Neural crest cell (in vitro differentiated cells): Measurements from ENCODE around the gene GABRB3. TPM values are rescaled to one million over a fixed set of nuclear protein-coding genes. Genes with fewer than 3 reads are reported as not detected.

ENCODE experiments used
- DNase-seq: peaks from one replicate; pipeline ENCODE4 v3.0.0; 2021; ENCODE audit warnings: low read depth, mixed read lengths, low spot score
- H3K27ac Mint-ChIP-seq: one replicate; pipeline ENCODE4 v1.8.0; 2021; ENCODE audit warnings: mild to moderate bottlenecking, mixed read lengths; ENCODE audit not compliant: unreplicated experiment
- H3K27me3 Mint-ChIP-seq: 2 replicates; pipeline ENCODE4 v1.8.0; 2021; ENCODE audit warnings: low read depth, mild to moderate bottlenecking, mixed read lengths
- H3K36me3 Mint-ChIP-seq: 2 replicates; pipeline ENCODE4 v1.8.0; 2021; ENCODE audit warnings: low read depth, mild to moderate bottlenecking, mixed read lengths
- H3K4me1 Mint-ChIP-seq: 2 replicates; pipeline ENCODE4 v1.8.0; 2021; ENCODE audit warnings: mixed read lengths
- H3K4me3 Mint-ChIP-seq: one replicate; pipeline ENCODE4 v1.8.0; 2021; ENCODE audit warnings: mild to moderate bottlenecking, mixed read lengths
- H3K9me3 Mint-ChIP-seq: 2 replicates; pipeline ENCODE4 v1.8.0; 2021; ENCODE audit warnings: mixed read lengths
- total RNA-seq: library from RNA; stranded (reverse); gene quantifications from 2 replicates; pipeline ENCODE4 v1.2.1, GENCODE V29; 2021
- TF ChIP-seq, protein P1 (sequence below): fragments of 200-600 bp; sonication (generic); conservative IDR thresholded peaks from 2 replicates; pipeline ENCODE4 v1.5.0; 2021; ENCODE audit warnings: antibody characterized with exemption, mild to moderate bottlenecking

GABRB3 gene
- total RNA-seq, 1 donor from 2014 or later: 23.7 TPM

DNA sequence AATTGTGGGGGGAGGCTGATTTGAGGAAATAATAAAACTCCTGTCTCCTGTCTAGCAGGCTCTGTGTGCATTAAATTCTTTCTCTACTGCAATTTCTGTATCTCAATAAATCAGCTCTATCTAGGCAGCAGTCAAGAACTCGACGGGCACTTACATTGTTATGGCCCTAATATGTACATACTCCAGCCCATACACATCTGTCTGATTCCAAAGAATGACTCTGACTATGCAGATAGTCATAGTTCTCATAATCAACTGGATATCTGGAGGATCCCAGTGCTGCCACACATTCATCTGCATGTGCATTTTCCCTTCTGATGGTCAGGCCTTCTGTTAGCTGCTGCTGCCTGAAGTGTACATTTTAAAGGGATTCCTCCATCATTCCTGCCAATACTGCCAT is 114.6 kb downstream of the GABRB3 start:
- Mint-ChIP-seq H3K9me3 (no peaks in the 10 kb centered on the region), H3K4me3 (no peak overlapping the region), H3K36me3 (no peaks in the 10 kb centered on the region), H3K27ac (no peak overlapping the region), H3K4me1 (peaks cover 7% of the 10 kb centered on the region), H3K27me3 (no peaks in the 10 kb centered on the region)
- no peak for DNase-seq
- TF ChIP-seq, protein P1, sequence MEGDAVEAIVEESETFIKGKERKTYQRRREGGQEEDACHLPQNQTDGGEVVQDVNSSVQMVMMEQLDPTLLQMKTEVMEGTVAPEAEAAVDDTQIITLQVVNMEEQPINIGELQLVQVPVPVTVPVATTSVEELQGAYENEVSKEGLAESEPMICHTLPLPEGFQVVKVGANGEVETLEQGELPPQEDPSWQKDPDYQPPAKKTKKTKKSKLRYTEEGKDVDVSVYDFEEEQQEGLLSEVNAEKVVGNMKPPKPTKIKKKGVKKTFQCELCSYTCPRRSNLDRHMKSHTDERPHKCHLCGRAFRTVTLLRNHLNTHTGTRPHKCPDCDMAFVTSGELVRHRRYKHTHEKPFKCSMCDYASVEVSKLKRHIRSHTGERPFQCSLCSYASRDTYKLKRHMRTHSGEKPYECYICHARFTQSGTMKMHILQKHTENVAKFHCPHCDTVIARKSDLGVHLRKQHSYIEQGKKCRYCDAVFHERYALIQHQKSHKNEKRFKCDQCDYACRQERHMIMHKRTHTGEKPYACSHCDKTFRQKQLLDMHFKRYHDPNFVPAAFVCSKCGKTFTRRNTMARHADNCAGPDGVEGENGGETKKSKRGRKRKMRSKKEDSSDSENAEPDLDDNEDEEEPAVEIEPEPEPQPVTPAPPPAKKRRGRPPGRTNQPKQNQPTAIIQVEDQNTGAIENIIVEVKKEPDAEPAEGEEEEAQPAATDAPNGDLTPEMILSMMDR: no peak

DNA sequence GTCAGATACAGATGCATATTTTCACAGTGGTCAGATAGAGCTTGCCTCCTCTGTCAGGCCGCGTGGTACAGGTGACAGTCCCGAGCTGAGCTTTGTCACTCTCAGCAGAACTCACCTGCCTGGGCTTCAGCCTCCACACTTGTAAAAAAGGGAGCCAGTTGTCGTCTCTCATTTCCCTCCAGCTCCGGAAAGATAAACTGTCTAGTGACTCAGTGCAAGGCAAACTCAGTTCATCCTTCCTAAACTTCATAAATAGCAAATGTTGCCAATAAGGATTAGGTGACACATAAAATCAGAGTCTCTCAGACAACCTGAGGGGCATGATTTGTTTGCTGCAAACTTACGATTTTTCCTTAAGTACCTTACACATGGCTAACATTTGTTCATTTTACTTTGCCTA is 116.8 kb downstream of the GABRB3 start:
- DNase-seq: no peak
- H3K27me3 Mint-ChIP-seq: no peaks in the 10 kb centered on the region
- TF ChIP-seq, protein P1: no peak
- H3K9me3 Mint-ChIP-seq: no peaks in the 10 kb centered on the region
- H3K4me3 Mint-ChIP-seq: no peak overlapping the region
- H3K4me1 Mint-ChIP-seq: peaks cover 7% of the 10 kb centered on the region
- H3K27ac Mint-ChIP-seq: no peak overlapping the region
- no peaks in the 10 kb centered on the region for H3K36me3 Mint-ChIP-seq

DNA sequence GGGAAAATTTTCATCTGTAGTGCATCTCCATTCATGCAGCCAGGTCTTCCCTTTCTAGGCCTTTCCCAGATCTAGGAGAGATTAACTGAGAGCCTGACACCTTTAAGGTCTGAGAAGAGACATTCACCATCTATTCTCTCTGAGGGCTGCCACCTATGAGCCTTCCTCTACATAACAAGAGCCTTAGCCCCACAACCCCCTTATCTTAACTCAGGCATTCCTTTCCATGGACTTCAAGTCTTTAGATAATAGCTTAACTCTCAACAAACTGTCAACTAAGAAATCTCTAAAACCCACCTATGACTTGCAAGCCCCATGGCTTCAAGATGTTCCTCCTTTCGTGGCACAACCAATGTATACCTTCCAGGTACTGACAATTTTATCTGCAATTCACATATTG is 121.0 kb downstream of the GABRB3 start:
- TF ChIP-seq, protein P1: no peak
- Mint-ChIP-seq H3K27me3 (no peaks in the 10 kb centered on the region), H3K36me3 (no peaks in the 10 kb centered on the region), H3K9me3 (peaks cover 3% of the 10 kb centered on the region), H3K4me1 (peaks cover 2% of the 10 kb centered on the region), H3K4me3 (no peak overlapping the region), H3K27ac (no peak overlapping the region)
- no peak for DNase-seq

DNA sequence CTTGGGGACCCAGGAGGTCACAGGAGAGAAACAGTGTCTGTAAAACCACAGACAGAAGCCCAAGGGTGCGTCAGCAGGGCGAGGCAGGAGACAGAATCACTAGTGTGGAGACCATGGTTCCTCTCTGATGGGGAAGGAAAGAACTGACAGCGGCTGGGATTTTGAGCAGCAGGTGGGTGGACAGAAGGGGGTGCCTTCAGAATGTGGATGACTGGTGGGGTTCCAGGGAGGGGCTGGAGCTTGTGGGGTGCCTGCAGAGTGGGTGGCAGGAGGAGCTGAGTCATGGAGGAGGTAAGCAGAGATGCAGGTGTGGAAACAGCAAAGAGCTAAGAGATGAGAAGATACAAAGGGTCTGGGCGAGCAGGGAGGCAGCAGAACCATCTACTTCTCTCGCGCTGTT is 124.2 kb downstream of the GABRB3 start:
- peaks cover 6% of the 10 kb centered on the region for H3K9me3 Mint-ChIP-seq
- no peak overlapping the region for H3K27ac Mint-ChIP-seq
- DNase-seq: no peak
- no peaks in the 10 kb centered on the region for H3K4me1 Mint-ChIP-seq
- H3K36me3 Mint-ChIP-seq: peaks cover 2% of the 10 kb centered on the region
- H3K27me3 Mint-ChIP-seq: no peaks in the 10 kb centered on the region
- TF ChIP-seq, protein P1: no peak
- no peak overlapping the region for H3K4me3 Mint-ChIP-seq

DNA sequence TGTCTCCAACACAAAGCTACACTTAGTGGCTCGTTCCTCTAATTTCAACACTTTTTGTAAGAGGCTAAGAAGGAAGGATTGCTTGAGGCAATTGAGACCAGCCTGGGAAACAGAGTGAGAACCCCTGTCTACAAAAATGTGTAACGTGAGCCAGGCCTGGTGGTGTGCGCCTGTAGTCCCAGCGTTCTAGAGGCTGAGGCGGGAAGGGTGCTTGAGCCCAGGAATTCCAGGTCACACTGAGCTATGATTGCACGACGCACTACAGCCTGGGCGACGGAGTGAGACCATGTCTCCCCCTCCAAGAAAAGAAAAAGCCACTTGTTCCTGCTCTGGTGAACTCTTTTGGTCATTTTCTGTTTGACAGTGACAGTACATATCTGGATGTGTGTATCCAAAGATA is 127.9 kb downstream of the GABRB3 start:
- Mint-ChIP-seq H3K4me1 (no peaks in the 10 kb centered on the region), H3K4me3 (no peak overlapping the region), H3K36me3 (peaks cover 2% of the 10 kb centered on the region), H3K27me3 (no peaks in the 10 kb centered on the region), H3K9me3 (peaks cover 7% of the 10 kb centered on the region), H3K27ac (no peak overlapping the region)
- DNase-seq: no peak
- TF ChIP-seq, protein P1: no peak

DNA sequence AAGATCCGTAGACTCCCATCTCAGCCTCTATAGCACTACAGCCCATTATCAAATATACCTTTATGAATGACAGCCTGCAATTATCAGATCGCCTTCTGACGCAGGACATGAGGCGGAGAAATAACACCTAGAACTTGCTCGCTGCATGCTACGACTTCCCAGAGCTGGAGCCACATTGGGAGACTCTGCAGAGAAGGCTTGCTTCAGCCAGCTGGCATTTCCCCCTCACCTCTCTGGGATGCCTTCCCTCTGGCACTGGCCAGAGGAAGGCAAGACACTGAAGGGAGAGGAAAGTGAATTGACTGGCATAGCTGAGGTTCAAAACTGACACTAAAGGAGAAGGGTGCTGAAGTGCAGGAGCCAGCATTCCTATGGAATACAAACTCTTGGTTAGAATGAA is 131.7 kb downstream of the GABRB3 start:
- TF ChIP-seq, protein P1: no peak
- no peaks in the 10 kb centered on the region for H3K4me1 Mint-ChIP-seq
- H3K4me3 Mint-ChIP-seq: no peak overlapping the region
- peaks cover 4% of the 10 kb centered on the region for H3K9me3 Mint-ChIP-seq
- no peaks in the 10 kb centered on the region for H3K27me3 Mint-ChIP-seq
- no peak for DNase-seq
- peaks cover 2% of the 10 kb centered on the region for H3K36me3 Mint-ChIP-seq
- H3K27ac Mint-ChIP-seq: no peak overlapping the region
